Right hindlimb (tissue), 1 donor: Measurements from ENCODE around the gene PPM1B.

Experiments used
- DNase-seq: peaks from one replicate; pipeline ENCODE4 v3.0.0-alpha.2; 2018

Gene PPM1B

GRCh38 chr2:44267269-44267795 lies 98.7 kb downstream of the PPM1B start:
- no peak for DNase-seq

GRCh38 chr2:44267796-44268648 lies 99.3 kb downstream of the PPM1B start:
- no peak for DNase-seq

- no peak for DNase-seq
These were observed 101.2 kb downstream of the PPM1B start for GRCh38 chr2:44269831-44270230.

- DNase-seq, result no peak
These were observed 102.6 kb downstream of the PPM1B start for GRCh38 chr2:44271296-44271695.

GRCh38 chr2:44273076-44273475 lies 104.4 kb downstream of the PPM1B start:
- no peak for DNase-seq

- no peak for DNase-seq
These were observed 104.9 kb downstream of the PPM1B start for GRCh38 chr2:44273596-44273995.

- DNase-seq, result no peak
These were observed 107.2 kb downstream of the PPM1B start for GRCh38 chr2:44275927-44276303.

- no peak for DNase-seq
These were observed 108.9 kb downstream of the PPM1B start for GRCh38 chr2:44277541-44277940.

- DNase-seq, result no peak
These were observed 112.2 kb downstream of the PPM1B start for GRCh38 chr2:44280869-44281268.
